ENCODE measurements around the gene TXLNA.

- no peak for TF ChIP-seq CTCF (IDR thresholded peaks at IDR 0.05; ENCODE audit: insufficient read depth, low read length, poor library complexity, severe bottlenecking)
- no peak for TF ChIP-seq EZH2phosphoT487 (conservative IDR thresholded peaks at IDR 0.05; ENCODE audit: low read length)
Observed at GRCh38 chr1:32239337-32239736, 59.9 kb downstream of the TXLNA start.
